ENCODE data around the gene PSMC1.

DNA sequence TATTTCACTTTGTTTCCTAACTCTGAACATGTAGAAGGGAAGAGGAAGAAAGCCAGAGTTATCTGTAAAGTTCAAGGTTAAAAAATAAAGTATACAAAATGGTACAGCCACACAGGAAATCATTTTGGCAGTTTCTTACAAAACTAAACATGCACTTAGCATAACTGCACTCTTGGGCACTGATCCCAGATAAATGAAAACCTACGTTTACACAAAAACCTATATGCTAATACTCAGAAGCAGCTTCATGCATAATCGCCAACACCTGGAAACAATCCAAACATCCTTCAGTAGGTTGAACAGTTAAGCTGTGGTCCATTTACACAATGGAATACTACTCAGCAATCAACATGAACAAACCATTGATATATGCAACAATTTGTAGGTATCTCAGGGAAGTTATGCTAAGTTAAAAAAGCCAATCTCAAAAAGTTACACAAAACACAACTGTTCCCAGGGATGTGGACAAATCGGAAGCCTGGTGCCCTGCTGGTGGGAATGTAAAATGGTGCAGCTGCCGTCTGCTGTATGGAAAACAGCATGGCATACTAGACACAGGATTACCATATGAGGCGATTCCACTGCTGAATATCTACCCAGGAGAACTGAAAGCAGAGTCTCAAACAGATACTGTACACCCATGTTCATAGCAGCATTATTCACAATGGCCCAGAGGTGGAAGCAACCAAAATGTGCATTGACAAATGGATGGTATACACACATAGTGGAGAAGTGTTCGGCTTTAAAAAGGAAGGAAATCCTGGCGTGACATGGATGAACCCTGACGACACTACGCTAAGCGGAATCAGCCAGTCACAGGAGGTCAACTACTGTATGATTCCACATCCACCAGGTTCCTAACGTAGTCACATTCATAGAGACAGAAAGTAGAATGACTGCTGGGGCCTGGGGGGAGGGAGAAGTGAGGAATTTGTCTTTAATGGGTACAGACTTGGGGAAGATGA, 37.7 kb downstream of the PSMC1 start:
- TF ChIP-seq ZNF384 (IDR thresholded peaks at IDR 0.05) (no peak), TARDBP (IDR thresholded peaks at IDR 0.05) (no peak), SP1 (IDR thresholded peaks at IDR 0.05) (no peak), NFRKB (IDR thresholded peaks at IDR 0.05) (no peak), FOXA1 (IDR thresholded peaks at IDR 0.05) (no peak), L3MBTL2 (conservative IDR thresholded peaks at IDR 0.05) (no peak), CTBP1 (IDR thresholded peaks at IDR 0.05; ENCODE audit: borderline replicate concordance) (no peak), BHLHE40 (IDR thresholded peaks at IDR 0.05; ENCODE audit: borderline replicate concordance) (no peak), FOXM1 (IDR thresholded peaks at IDR 0.05; ENCODE audit: borderline replicate concordance) (no peak), SUZ12 (IDR thresholded peaks at IDR 0.05) (no peak), HDGF (IDR thresholded peaks at IDR 0.05; ENCODE audit: borderline replicate concordance) (no peak), ELF4 (IDR thresholded peaks at IDR 0.05) (no peak)
- TF ChIP-seq, protein P1, sequence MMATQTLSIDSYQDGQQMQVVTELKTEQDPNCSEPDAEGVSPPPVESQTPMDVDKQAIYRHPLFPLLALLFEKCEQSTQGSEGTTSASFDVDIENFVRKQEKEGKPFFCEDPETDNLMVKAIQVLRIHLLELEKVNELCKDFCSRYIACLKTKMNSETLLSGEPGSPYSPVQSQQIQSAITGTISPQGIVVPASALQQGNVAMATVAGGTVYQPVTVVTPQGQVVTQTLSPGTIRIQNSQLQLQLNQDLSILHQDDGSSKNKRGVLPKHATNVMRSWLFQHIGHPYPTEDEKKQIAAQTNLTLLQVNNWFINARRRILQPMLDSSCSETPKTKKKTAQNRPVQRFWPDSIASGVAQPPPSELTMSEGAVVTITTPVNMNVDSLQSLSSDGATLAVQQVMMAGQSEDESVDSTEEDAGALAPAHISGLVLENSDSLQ (IDR thresholded peaks at IDR 0.05) = no peak
